HG02970 (cell line): ENCODE measurements around the gene SASH3.
A peak's percentile ranks its signal among the peaks of the same experiment; 100 is the strongest.

Experiments
- ATAC-seq: cut with Tn5 transposase; IDR thresholded peaks from one replicate; pipeline ENCODE4 v1.9.1; 2021; ENCODE audit warnings: mild to moderate bottlenecking, moderate library complexity, moderate number of reproducible peaks; ENCODE audit not compliant: unreplicated experiment, low FRiP score

SASH3 gene

GRCh38 chrX:129781680-129782495 lies 2.1 kb downstream of the SASH3 start:
- no peak for ATAC-seq

DNA sequence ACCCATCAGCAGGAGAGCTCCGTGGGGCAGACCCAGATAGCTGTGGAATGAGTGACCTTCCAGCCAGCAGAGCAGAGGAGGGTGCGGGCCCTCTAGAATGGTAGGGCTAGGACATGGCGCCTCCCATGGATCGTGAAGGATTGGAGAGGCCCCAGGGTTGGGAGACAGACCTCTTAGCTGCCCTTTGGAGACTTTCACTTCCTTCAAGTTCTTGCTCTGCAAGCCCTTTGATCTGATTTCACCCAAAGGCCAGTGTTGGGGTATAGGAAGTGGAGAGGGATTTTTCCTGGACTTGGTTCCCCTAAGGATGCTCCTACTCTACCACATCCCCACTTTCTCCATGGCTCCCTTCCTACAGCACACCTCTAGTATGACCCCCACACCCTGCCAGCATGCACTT lies 3.0 kb downstream of the SASH3 start:
- ATAC-seq: no peak

DNA sequence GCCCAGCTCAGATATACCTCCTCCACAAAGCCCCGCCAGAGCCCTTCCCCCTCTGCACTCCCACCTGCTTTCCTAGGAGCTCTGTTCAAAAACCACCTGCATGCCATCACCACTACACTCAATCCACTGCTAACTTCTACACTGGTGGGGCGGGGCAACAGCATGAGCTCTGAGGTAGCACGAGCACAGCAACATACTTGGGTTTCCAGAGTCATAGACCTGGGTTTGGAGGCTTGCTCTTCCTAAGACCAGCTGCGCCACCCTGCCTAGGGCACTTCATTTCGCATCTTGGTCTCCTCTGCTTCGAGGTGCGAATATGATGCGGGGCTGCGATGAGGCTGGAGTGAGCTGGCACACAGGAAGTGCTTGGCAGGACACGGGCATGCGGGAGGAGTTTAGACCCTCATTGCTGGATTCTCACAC lies 3.6 kb downstream of the SASH3 start:
- no peak for ATAC-seq

GRCh38 chrX:129784371-129784770 lies 4.6 kb downstream of the SASH3 start:
- ATAC-seq: no peak

- ATAC-seq: no peak
Observed at GRCh38 chrX:129785160-129785947, 5.6 kb downstream of the SASH3 start.

DNA sequence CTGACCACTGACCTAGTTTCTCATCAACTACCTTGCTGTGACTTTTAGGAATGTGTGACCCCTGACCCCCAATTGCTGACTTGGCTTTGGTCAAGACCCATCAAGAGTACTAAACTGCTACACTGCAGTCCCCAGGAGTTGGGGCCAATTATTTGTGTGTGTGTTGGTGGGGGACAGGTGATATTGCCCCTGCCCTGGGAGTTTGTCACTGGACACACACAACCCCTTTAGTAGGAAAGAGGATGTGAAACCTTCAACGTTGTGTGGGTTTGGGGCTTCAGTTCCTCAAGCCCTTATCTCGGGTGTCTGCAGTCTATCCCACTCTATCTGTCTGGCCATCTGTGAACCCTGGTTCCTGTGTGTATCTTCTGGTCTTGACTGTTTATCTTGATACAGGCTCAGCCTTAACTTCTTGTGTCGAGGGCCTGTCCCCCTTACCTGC lies 6.5 kb downstream of the SASH3 start:
- ATAC-seq: peak; percentile 57

DNA sequence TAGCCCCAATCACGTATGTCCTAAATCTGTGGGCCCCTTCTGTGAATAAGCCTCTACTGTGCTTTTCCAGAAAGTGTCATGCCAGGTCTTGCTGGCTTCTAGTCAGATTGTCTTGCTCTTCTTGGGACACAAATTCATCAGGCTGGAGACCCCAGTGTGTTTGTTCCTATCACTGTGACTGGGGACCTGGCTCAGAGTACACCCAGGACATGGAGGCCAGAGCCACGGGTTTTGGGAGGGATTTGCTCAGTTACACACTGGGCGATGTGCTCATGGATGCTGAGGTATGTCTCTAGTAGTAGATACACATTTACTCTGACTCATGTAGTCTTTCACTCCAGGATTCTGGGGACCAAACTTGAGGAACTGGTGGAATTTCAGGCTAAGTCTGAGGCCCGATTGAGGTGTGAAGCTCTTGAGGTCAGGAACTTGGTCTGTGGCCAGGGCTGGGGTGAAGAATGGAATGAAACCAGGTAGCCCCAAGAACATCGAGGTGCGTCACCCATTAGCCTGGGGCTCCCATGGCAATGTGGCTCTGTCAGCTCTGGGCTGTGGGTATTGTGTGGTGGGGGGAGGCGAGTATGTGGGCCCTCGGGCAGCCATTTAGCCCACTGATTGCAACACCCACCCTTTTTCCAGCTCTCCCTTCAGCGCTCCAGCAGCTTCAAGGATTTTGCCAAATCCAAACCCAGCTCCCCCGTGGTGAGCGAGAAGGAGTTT lies 7.7 kb downstream of the SASH3 start:
- ATAC-seq: no peak

DNA sequence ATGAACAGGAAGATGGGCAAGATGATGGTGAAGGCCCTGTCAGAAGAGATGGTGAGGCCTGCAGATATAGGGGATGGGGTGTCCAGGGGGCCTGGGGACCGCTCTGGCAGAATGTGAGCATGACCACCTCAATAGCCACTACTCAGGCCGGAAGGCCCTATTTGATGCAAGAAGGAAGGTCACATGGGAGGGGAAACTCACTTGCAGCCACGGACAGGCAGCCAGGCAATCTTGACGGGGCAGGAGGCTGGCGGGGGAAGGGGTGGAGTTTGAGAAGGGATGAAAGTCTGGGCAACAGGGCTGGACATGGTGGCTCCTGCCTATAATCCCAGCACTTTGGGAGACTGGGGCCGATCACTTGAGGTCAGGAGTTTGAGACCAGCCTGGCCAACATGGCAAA lies 8.8 kb downstream of the SASH3 start:
- ATAC-seq: no peak

DNA sequence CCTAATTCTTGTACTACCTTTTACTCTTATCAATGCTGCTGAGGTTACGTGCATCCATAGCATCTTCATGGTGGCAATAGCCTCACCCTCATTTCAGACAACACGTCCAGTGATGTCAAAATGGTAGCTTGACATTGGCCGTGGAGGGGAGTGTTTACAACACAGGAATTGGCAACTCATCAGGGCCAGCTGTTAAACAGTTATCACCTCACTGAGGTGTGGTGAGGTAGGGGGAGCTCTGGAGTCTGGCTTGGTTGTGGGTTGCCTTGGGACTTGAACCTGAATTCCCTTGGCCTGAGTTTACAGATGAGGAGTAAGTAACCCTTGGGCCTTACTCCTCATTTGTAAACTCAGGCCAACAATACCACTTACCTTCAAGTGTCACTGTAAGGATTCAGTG lies 10.4 kb downstream of the SASH3 start:
- ATAC-seq: no peak

GRCh38 chrX:129790808-129791207 lies 11.1 kb downstream of the SASH3 start:
- ATAC-seq: no peak

DNA sequence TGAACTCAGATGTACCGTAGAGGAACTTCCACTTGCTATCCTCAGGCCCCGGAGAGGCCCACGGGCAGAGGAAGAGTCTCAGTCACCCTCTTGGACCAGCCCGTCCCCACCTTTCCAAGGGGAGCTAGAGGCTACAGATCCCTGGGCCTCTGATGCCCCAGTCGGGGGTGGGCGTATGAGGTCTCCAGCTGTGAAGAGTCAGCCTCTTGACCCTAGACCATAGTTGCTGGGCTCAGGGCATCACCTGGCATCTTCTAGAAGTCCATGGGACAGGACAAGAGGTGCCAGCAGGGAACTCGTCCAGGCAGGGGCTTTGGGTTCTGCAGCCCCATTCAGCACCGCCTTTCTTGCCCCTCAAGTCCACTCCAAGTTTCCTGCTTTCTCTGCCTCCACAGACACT lies 11.6 kb downstream of the SASH3 start:
- ATAC-seq: no peak

- no peak for ATAC-seq
Observed at GRCh38 chrX:129791961-129792570, 12.3 kb downstream of the SASH3 start.

DNA sequence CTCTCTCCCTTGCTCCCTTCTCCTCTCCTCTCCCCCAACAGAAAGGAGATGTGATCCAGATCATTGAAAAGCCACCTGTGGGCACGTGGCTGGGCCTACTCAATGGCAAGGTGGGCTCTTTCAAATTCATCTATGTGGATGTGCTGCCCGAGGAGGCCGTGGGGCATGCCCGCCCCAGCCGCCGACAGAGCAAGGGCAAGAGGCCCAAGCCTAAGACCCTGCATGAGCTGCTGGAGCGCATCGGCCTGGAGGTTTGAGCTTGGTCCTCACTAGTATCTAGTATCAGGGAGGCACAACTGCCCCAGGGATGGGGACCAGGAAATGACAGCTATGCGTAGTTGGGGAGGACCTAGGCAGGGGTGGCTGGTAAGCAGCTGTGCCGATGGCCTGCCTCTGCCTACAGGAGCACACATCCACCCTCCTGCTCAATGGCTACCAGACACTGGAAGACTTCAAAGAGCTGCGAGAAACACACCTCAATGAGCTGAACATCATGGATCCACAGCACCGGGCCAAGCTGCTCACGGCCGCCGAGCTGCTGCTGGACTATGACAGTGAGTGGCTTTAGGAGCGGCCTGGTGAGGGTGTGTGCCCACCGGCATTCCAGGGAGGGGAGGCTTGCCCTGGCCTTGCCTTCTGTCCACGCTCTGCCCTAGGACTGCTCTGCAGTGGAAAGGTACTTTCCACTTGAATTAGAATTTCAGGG lies 13.0 kb downstream of the SASH3 start:
- ATAC-seq: no peak

DNA sequence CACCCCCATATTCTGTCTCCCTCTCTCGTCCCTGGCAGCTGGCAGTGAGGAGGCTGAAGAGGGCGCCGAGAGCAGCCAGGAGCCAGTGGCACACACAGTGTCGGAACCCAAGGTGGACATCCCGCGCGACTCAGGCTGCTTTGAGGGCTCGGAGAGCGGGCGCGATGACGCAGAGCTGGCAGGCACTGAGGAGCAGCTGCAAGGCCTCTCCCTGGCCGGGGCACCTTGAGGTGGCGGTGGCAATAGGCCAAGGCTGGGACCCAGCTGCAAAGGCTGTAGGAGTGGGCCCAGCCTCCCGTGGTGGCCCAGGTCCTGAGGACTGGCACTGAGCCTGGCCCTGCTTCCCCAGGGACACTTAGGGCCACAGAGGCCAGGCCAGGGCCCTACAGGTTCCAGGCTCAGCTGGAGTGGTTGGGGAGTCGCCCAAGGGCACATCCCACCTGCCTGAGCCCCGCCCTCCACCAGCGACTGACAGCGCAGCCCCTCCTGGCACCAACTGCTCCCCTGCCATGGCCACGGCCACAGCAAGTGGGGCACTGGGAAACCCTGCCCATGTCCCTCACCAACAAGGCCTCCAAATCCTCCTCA lies 13.9 kb downstream of the SASH3 start:
- no peak for ATAC-seq

GRCh38 chrX:129795584-129795983 lies 15.8 kb downstream of the SASH3 start:
- ATAC-seq: no peak

- ATAC-seq: no peak
Observed at GRCh38 chrX:129797251-129797906, 17.6 kb downstream of the SASH3 start.

- ATAC-seq: no peak
Observed at GRCh38 chrX:129798456-129798855, 18.7 kb downstream of the SASH3 start.

DNA sequence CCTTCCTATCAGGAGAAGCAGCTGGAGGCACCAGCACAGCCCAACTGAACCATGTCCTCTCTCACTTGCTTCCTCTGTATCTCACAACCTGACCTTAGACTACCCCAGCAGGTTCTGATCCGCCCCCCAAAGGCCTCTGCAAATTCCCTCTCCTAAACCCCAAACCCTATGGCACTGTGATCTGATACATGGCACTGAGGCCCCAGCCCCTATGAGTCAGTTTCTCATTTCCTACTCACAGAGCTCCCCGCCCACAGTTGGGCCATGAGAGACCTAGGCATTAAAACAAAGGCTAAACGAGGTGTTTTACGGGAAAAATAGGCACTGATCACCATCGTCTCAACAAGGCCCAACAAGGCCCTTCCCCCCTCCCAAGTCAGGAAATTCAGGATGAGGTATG lies 19.1 kb downstream of the SASH3 start:
- ATAC-seq: no peak

DNA sequence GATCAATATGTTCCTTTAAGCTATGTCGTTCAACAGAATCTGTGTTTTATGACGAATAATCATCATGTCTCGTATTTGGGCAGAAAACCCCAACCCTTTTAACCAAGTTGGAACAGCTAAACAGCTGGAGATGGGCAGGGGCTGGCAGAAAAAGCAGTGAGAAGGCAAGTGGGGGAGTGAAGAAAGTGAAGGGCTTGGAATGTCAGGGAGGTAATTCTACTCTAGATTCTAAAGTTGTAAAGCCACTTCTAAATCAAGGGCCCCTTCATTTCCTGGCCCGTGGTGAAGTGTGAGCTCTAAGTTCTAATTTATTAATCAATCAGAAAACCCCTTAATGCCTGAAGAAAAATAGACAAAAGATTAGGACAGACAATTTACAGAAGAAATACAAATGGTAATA lies 20.4 kb downstream of the SASH3 start:
- no peak for ATAC-seq
